Endothelial cell of umbilical vein (primary cell): ENCODE data around the gene FAM186B. TPM values are rescaled to one million over a fixed set of nuclear protein-coding genes. Genes with fewer than 3 reads are reported as not detected.
A peak's percentile ranks its signal among the peaks of the same experiment; 100 is the strongest.

Experiments used
- BruUV-seq: library from RNA; stranded (reverse); fragments of 400-500 nt; replicated peaks from 2 replicates; lab custom pipeline; 2021; lab: Mats Ljungman, UMichigan
- CTCF ChIA-PET: fragments of 300-600, 350-600 bp; sonication (Branson Sonifier 250); formaldehyde crosslinking; loops from one replicate; lab custom pipeline; 2021; ENCODE audit warnings: antibody characterized with exemption, inconsistent platforms; lab: Charles Lee
- POLR2A ChIA-PET: fragments of 300-600, 350-600 bp; sonication (Branson Sonifier 250); formaldehyde crosslinking; loops from one replicate; lab custom pipeline; 2021; ENCODE audit warnings: antibody characterized with exemption, inconsistent platforms; lab: Charles Lee
- DNase-seq: peaks from one replicate; pipeline ENCODE4 v3.0.0-alpha.2; 2011; ENCODE audit warnings: low read depth, low spot score
- FAIRE-seq: peaks from 2 replicates; lab custom pipeline; 2011; peaks lifted over from hg19 to GRCh38; lab: Jason Lieb, UNC
- H2AFZ ChIP-seq: 2 replicates; pipeline ENCODE4 v1.6.0; 2012; ENCODE audit warnings: low read depth, low read length, control low read depth, inconsistent platforms
- H3K27ac ChIP-seq: 2 replicates; pipeline ENCODE4 v1.5.1; 2011; ENCODE audit warnings: low read depth, mild to moderate bottlenecking, control low read depth, low read length, moderate library complexity; ENCODE audit not compliant: insufficient read depth
- H3K27me3 ChIP-seq, 2 experiments: 2 replicates each; pipeline versions ENCODE4 v1.6.0 to v1.6.1; 2011; ENCODE audit warnings: low read length in 2 of 2, mixed read lengths in 1 of 2; ENCODE audit not compliant: control insufficient read depth in 2 of 2, insufficient read depth in 2 of 2
- H3K36me3 ChIP-seq, 2 experiments: 2 replicates in 1 of 2; 3 replicates in 1 of 2; pipeline ENCODE4 v1.5.1; 2011; ENCODE audit warnings: low read length in 2 of 2, mild to moderate bottlenecking in 1 of 2, moderate library complexity in 1 of 2; ENCODE audit not compliant: control insufficient read depth in 2 of 2, insufficient read depth in 2 of 2; ENCODE audit errors: extremely low read depth in 1 of 2
- H3K4me1 ChIP-seq: 3 replicates; pipeline ENCODE4 v1.5.1; 2011; ENCODE audit warnings: mild to moderate bottlenecking, low read length; ENCODE audit not compliant: control insufficient read depth, insufficient read depth; ENCODE audit errors: extremely low read depth
- H3K4me2 ChIP-seq: 2 replicates; pipeline ENCODE4 v1.6.1; 2011; ENCODE audit warnings: low read length, control low read depth, mixed read lengths; ENCODE audit not compliant: insufficient read depth
- H3K4me3 ChIP-seq, 3 experiments: fragments of 200-600 bp in 1 of 3; sonication (generic), shearing (Covaris generic) in 1 of 3; replicated peaks in 1 of 3; 2 replicates each; pipeline ENCODE4 v1.5.1; 2011 to 2016; ENCODE audit warnings: control low read depth in 3 of 3, low read length in 3 of 3, mild to moderate bottlenecking in 2 of 3, inconsistent platforms in 1 of 3, low read depth in 1 of 3, moderate library complexity in 1 of 3; ENCODE audit not compliant: insufficient read depth in 1 of 3
- H3K79me2 ChIP-seq: 2 replicates; pipeline ENCODE4 v1.6.0; 2012; ENCODE audit warnings: low read length, inconsistent platforms; ENCODE audit not compliant: control insufficient read depth, insufficient read depth
- H3K9ac ChIP-seq: replicated peaks from 2 replicates; pipeline ENCODE3; 2011; ENCODE audit warnings: low read length, control low read depth; ENCODE audit not compliant: insufficient read depth; ENCODE audit errors: extremely low read depth
- H3K9me1 ChIP-seq: replicated peaks from 3 replicates; pipeline ENCODE4 v1.6.0; 2011; ENCODE audit warnings: mild to moderate bottlenecking, low read length; ENCODE audit not compliant: control insufficient read depth, insufficient read depth; ENCODE audit errors: extremely low read depth
- H3K9me3 ChIP-seq: replicated peaks from 2 replicates; pipeline ENCODE4 v1.5.1; 2012; ENCODE audit warnings: low read length, inconsistent platforms; ENCODE audit not compliant: control insufficient read depth, insufficient read depth
- H4K20me1 ChIP-seq: replicated peaks from 2 replicates; pipeline ENCODE3; 2011; ENCODE audit warnings: mild to moderate bottlenecking, low read length; ENCODE audit not compliant: control insufficient read depth, insufficient read depth; ENCODE audit errors: extremely low read depth
- EZH2 ChIP-seq: IDR thresholded peaks from 2 replicates; pipeline ENCODE4 v1.6.1; 2012; ENCODE audit warnings: borderline replicate concordance, low read depth, mild to moderate bottlenecking, moderate library complexity, low read length, inconsistent platforms; ENCODE audit not compliant: severe bottlenecking
- FOS ChIP-seq: IDR thresholded peaks from 2 replicates; pipeline ENCODE4 v1.6.1; 2011; ENCODE audit warnings: mild to moderate bottlenecking, low read length, moderate library complexity, borderline replicate concordance; ENCODE audit not compliant: insufficient read depth
- GATA2 ChIP-seq: IDR thresholded peaks from 2 replicates; pipeline ENCODE4 v1.7.0; 2011; ENCODE audit warnings: low read depth, mild to moderate bottlenecking, moderate library complexity, mixed read lengths, low read length; ENCODE audit not compliant: insufficient read length, insufficient read depth
- MYC ChIP-seq: IDR thresholded peaks from one replicate; pipeline ENCODE4 v1.6.1; 2011; ENCODE audit warnings: mild to moderate bottlenecking, low read depth, low read length
- POLR2AphosphoS5 ChIP-seq: IDR thresholded peaks from 2 replicates; pipeline ENCODE4 v1.6.1; 2012; ENCODE audit warnings: low read depth, mild to moderate bottlenecking, control low read depth, low read length, moderate library complexity; ENCODE audit not compliant: insufficient read depth
- dilution Hi-C: fragments of 300-500 bp; cut with MboI; formaldehyde crosslinking; loops from one replicate; pipeline ENCODE4 v1.15.0; 2019; ENCODE audit warnings: low sequenced_read_pairs; ENCODE audit not compliant: extremely low pct_ligation_motif_present
- intact Hi-C: fragments of 100-400 bp; cut with micrococcal nuclease; formaldehyde crosslinking; loops from one replicate; pipeline ENCODE4 v1.10.0; 2022
- polyA plus RNA-seq, 4 experiments: library from polyadenylated mRNA; depleted of rRNA in 3 of 4; stranded (reverse) in 3 of 4; unstranded in 1 of 4; fragments of >200 nt; gene quantifications; 2 replicates each; pipeline versions ENCODE4 v1.2.1 to v1.2.3, GENCODE V29; 2011 to 2012; ENCODE audit warnings: missing spikeins in 1 of 4
- total RNA-seq: library from RNA; stranded (reverse); gene quantifications from 2 replicates; pipeline ENCODE4 v1.2.3, GENCODE V29; 2021
- TF ChIP-seq, protein P1 (sequence below): IDR thresholded peaks from 2 replicates; pipeline ENCODE4 v1.6.1; 2011; ENCODE audit not compliant: insufficient read depth, insufficient read length
- TF ChIP-seq, protein P2 (sequence below), 2 donors: IDR thresholded peaks; 1 replicate in 1 of 2; 2 replicates in 1 of 2; pipeline ENCODE4 v1.5.1; 2011; ENCODE audit warnings: low read length in 2 of 2, mild to moderate bottlenecking in 2 of 2, moderate library complexity in 2 of 2, control low read depth in 1 of 2, inconsistent platforms in 1 of 2, low read depth in 1 of 2; ENCODE audit not compliant: insufficient read depth in 1 of 2; ENCODE audit errors: extremely low read depth in 1 of 2

FAM186B gene
- total and polyA plus RNA-seq, 2 donors (not counting 3 experiments of a cell fraction or from before 2014, with no cell fraction given) = 0.10 to 0.33 TPM

DNA sequence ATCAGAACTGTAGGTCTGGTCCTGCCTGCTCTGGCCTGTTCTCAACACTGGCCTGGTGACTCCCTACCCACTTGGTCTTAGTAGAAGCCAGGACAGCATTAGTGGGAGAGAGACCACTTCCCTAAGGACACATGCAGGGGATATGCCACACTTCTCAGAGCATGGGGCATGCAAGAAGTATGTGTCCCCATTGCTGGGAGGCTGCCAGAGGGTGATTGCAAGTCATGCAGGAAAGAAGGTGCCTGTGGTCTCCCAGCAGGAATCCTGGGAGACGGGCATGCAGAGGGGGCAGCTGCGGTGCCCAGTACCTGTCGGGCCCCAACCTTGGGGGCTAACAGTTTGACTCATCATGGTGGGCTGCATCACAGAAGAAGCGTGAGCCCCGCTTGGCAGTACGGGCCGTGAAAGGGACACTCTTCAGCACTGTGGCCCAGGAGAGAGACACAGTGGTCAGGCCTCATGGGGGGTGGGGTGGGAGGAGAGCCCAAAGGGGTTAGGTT lies 40.9 kb upstream of the FAM186B start:
- Histone ChIP-seq H3K9me1 (no peaks in the 10 kb centered on the region), H3K4me3 (no peak overlapping the region), H3K4me1 (peaks cover 31% of the 10 kb centered on the region), H3K79me2 (no peaks in the 10 kb centered on the region), H3K27ac (peak overlapping the region; percentile 81), H2AFZ (no peak overlapping the region), H3K36me3 (peaks cover 33 to 64% of the 10 kb centered on the region in 2 experiments), H3K4me2 (no peak overlapping the region), H4K20me1 (no peaks in the 10 kb centered on the region), H3K27me3 (no peaks in the 10 kb centered on the region), H3K9me3 (no peaks in the 10 kb centered on the region), H3K9ac (peak overlapping the region; percentile 28)
- dilution Hi-C loops (no loop called here), intact Hi-C loops (no loop called here)
- BruUV-seq = no TSS peak
- DNase-seq (no peak), FAIRE-seq (no peak)
- POLR2A ChIA-PET = interaction anchor here (1.6 to 2.6 kb wide), 2 partner anchors 27 to 60 kb away, joined by 10 to 21 read pairs; partner anchors contain the start of gene FMNL3
- CTCF ChIA-PET = interaction anchor here (1.3 to 6.8 kb wide), 10 partner anchors 10 to 95 kb away, joined by 4 to 93 read pairs (median 17); partner anchors contain the start of genes FMNL3 and TMBIM6
- TF ChIP-seq, protein P1, sequence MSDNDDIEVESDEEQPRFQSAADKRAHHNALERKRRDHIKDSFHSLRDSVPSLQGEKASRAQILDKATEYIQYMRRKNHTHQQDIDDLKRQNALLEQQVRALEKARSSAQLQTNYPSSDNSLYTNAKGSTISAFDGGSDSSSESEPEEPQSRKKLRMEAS = no peak
- no peak for TF ChIP-seq EZH2
- TF ChIP-seq, protein P2, sequence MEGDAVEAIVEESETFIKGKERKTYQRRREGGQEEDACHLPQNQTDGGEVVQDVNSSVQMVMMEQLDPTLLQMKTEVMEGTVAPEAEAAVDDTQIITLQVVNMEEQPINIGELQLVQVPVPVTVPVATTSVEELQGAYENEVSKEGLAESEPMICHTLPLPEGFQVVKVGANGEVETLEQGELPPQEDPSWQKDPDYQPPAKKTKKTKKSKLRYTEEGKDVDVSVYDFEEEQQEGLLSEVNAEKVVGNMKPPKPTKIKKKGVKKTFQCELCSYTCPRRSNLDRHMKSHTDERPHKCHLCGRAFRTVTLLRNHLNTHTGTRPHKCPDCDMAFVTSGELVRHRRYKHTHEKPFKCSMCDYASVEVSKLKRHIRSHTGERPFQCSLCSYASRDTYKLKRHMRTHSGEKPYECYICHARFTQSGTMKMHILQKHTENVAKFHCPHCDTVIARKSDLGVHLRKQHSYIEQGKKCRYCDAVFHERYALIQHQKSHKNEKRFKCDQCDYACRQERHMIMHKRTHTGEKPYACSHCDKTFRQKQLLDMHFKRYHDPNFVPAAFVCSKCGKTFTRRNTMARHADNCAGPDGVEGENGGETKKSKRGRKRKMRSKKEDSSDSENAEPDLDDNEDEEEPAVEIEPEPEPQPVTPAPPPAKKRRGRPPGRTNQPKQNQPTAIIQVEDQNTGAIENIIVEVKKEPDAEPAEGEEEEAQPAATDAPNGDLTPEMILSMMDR (IDR thresholded peaks at IDR 0.05; ENCODE audit: extremely low read depth in 1 of 2, insufficient read depth in 1 of 2, low read depth in 1 of 2, low read length in 2 of 2) = no peak
- TF ChIP-seq GATA2 = no peak
- no peak for TF ChIP-seq POLR2AphosphoS5
- no peak for TF ChIP-seq MYC
- no peak for TF ChIP-seq FOS
